K562 (cell line): ENCODE measurements around the gene RAP1GAP2. TPM values are rescaled to one million over a fixed set of nuclear protein-coding genes. Genes with fewer than 3 reads are reported as not detected.

Source experiments
- CHD2 ChIP-seq: IDR thresholded peaks from 2 replicates; pipeline ENCODE4 v1.6.1; 2011; ENCODE audit warnings: low read depth, low read length
- KLF1 ChIP-seq: fragments of 450-650 bp; IDR thresholded peaks from 2 replicates; pipeline ENCODE4 v1.6.1; 2016; ENCODE audit warnings: missing genetic modification characterization, missing compliant biosample characterization
- NCOA1 ChIP-seq: fragments of 450-650 bp; IDR thresholded peaks from 2 replicates; pipeline ENCODE4 v1.6.1; 2016; ENCODE audit warnings: low read depth
- SETDB1 ChIP-seq: IDR thresholded peaks from one replicate; pipeline ENCODE4 v1.6.1; 2012; ENCODE audit warnings: low read length, control low read depth, inconsistent platforms
- STAT5B ChIP-seq: fragments of 250-450 bp; sonication (Bioruptor Pico); IDR thresholded peaks from 2 replicates; pipeline ENCODE4 v1.8.0; 2021; ENCODE audit warnings: mild to moderate bottlenecking, inconsistent platforms
- ZNF133 ChIP-seq: fragments of 250-450 bp; sonication (Bioruptor Pico); IDR thresholded peaks from 2 replicates; pipeline ENCODE4 v1.4.0; 2020; ENCODE audit warnings: mild to moderate bottlenecking
- ZNF174 ChIP-seq: fragments of 250-450 bp; sonication (Bioruptor Pico); IDR thresholded peaks from 2 replicates; pipeline ENCODE4 v1.4.0; 2020; ENCODE audit warnings: mild to moderate bottlenecking
- ZNF561 ChIP-seq: fragments of 450-650 bp; formaldehyde crosslinking; conservative IDR thresholded peaks from 2 replicates; pipeline ENCODE4 v1.4.0; 2020; ENCODE audit warnings: mild to moderate bottlenecking, moderate library complexity
- ZNF592 ChIP-seq: fragments of 450-650 bp; IDR thresholded peaks from 2 replicates; pipeline ENCODE4 v1.6.1; 2017; ENCODE audit warnings: antibody characterized with exemption, mild to moderate bottlenecking
- polyA plus RNA-seq, 8 experiments: library from polyadenylated mRNA; depleted of rRNA in 4 of 8; stranded (reverse) in 5 of 8; unstranded in 3 of 8; fragments of >200 nt; fragmentation: Nextera tagmentation in 2 of 8; fragmentation: Illumina TruSeq in 1 of 8; extraction: Ambion mirVana in 2 of 8; extraction: Trizol in 1 of 8; gene quantifications; 2 replicates each; pipeline versions ENCODE4 v1.2.1 to v1.2.3, GENCODE V29; 2011 to 2014; ENCODE audit warnings: inconsistent platforms in 1 of 8, missing spikeins in 1 of 8
- total RNA-seq, 7 experiments: library from RNA; depleted of rRNA in 6 of 7; stranded (reverse); fragments of >200 nt in 6 of 7; fragmentation: Illumina TruSeq in 2 of 7; extraction: Trizol in 2 of 7; gene quantifications; 2 replicates each; pipeline versions ENCODE4 v1.2.1 to v1.2.3, GENCODE V29; 2011 to 2021; ENCODE audit warnings: low replicate concordance in 1 of 7
- TF ChIP-seq, protein P1 (sequence below): fragments of 250-450 bp; sonication (Bioruptor Pico); IDR thresholded peaks from 2 replicates; pipeline ENCODE4 v1.5.0; 2021; ENCODE audit warnings: mild to moderate bottlenecking, borderline replicate concordance
- TF ChIP-seq, protein P2 (sequence below): sonication (generic); formaldehyde crosslinking; IDR thresholded peaks from 2 replicates; pipeline ENCODE4 v1.8.1; 2023; ENCODE audit warnings: mild to moderate bottlenecking, missing genetic modification reagents

RAP1GAP2 gene
- total and polyA plus RNA-seq, 9 of the 15 experiments (the other 6 are each of a cell fraction or from before 2014, with no cell fraction given) = 0.01 to 1.3 (median 0.42) TPM; not detected in 1

DNA sequence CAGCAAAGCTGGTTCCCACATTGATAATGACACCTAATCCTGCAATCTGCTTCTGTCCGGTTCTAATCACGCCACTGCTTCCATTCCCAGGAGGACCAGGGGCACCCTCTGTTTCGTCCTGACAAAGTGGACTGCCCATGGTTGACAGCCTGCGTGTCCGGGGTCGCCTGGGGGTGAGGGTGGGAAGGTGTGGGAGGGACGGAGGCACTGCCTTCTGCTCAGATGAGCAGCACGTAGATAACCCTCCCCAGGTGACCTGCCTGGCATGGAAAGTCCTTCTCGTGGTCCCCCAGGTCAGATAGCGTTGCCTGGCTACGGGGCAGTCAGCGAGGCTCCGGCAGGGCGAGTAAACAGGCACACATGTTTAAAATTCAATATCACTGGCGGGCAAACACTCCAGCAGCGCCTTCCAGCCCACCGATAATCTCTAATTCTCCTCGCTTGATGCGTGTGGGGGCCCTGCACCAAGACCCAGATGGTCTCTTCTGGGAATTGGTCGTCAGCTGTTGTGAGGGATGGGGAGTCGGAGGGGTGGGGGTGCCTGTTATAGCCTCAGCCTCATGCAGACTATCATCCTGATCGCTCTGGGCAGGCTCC is 132.2 kb downstream of the RAP1GAP2 start (continued):
- TF ChIP-seq, protein P1, sequence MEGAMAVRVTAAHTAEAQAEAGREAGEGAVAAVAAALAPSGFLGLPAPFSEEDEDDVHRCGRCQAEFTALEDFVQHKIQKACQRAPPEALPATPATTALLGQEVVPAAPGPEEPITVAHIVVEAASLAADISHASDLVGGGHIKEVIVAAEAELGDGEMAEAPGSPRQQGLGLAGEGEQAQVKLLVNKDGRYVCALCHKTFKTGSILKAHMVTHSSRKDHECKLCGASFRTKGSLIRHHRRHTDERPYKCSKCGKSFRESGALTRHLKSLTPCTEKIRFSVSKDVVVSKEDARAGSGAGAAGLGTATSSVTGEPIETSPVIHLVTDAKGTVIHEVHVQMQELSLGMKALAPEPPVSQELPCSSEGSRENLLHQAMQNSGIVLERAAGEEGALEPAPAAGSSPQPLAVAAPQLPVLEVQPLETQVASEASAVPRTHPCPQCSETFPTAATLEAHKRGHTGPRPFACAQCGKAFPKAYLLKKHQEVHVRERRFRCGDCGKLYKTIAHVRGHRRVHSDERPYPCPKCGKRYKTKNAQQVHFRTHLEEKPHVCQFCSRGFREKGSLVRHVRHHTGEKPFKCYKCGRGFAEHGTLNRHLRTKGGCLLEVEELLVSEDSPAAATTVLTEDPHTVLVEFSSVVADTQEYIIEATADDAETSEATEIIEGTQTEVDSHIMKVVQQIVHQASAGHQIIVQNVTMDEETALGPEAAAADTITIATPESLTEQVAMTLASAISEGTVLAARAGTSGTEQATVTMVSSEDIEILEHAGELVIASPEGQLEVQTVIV (CRISPR knock-in tag) = no peak
- TF ChIP-seq CHD2 = no peak
- no peak for TF ChIP-seq STAT5B
- no peak for TF ChIP-seq ZNF133 (CRISPR knock-in tag)
- TF ChIP-seq SETDB1 = no peak
- TF ChIP-seq NCOA1 = no peak
- no peak for TF ChIP-seq ZNF561 (CRISPR knock-in tag)
- TF ChIP-seq ZNF592 = no peak
- TF ChIP-seq, protein P2, sequence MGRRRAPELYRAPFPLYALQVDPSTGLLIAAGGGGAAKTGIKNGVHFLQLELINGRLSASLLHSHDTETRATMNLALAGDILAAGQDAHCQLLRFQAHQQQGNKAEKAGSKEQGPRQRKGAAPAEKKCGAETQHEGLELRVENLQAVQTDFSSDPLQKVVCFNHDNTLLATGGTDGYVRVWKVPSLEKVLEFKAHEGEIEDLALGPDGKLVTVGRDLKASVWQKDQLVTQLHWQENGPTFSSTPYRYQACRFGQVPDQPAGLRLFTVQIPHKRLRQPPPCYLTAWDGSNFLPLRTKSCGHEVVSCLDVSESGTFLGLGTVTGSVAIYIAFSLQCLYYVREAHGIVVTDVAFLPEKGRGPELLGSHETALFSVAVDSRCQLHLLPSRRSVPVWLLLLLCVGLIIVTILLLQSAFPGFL = no peak
- no peak for TF ChIP-seq KLF1 (tag)
- TF ChIP-seq ZNF174 = no peak
